Stimulated activated CD4-positive, alpha-beta T cell treated with anti-CD3 and anti-CD28 coated beads, Interleukin-2, amount 100 ng/mL, for 48 hours (primary cell): Measurements from ENCODE around the gene TNPO2.

Source experiments
- DNase-seq, 2 donors: peaks; one replicate each; pipeline ENCODE4 v3.0.0-alpha.2; 2020

TNPO2 gene

GRCh38 chr19:12723641-12724426, at the start of gene TNPO2:
TNPO2 (minus strand) TSS chr19:12723932; CDS start chr19:12720977, 2,955 bp downstream.
- peak; percentile 62 to 65 for DNase-seq

- no peak for DNase-seq
These were observed 48.6 kb upstream of the TNPO2 start for GRCh38 chr19:12772323-12772722.

GRCh38 chr19:12770922-12771321, 47.2 kb upstream of the TNPO2 start:
- no peak for DNase-seq

- peak; percentile 33 to 48 for DNase-seq
These were observed 46.0 kb upstream of the TNPO2 start for GRCh38 chr19:12769689-12770088.

GRCh38 chr19:12767666-12768065, 43.9 kb upstream of the TNPO2 start:
- no peak for DNase-seq

GRCh38 chr19:12767150-12767549, 43.4 kb upstream of the TNPO2 start:
- no peak for DNase-seq

- DNase-seq: peak in 1 of 2 donors; percentile 92
These were observed 42.4 kb upstream of the TNPO2 start for GRCh38 chr19:12766051-12766521.

- no peak for DNase-seq
These were observed 41.0 kb upstream of the TNPO2 start for GRCh38 chr19:12764698-12765097.

- DNase-seq: no peak
These were observed 39.4 kb upstream of the TNPO2 start for GRCh38 chr19:12763100-12763499.

GRCh38 chr19:12759686-12760085, 36.0 kb upstream of the TNPO2 start:
- no peak for DNase-seq

GRCh38 chr19:12757544-12758274, 34.0 kb upstream of the TNPO2 start:
- peak; percentile 71 to 78 for DNase-seq

GRCh38 chr19:12756150-12756883, 32.6 kb upstream of the TNPO2 start:
- DNase-seq: no peak

GRCh38 chr19:12754465-12755196, 30.9 kb upstream of the TNPO2 start:
- DNase-seq: no peak

GRCh38 chr19:12752056-12752781, 28.5 kb upstream of the TNPO2 start:
- DNase-seq: no peak

- no peak for DNase-seq
These were observed 27.9 kb upstream of the TNPO2 start, which contains the start of gene BEST2 for GRCh38 chr19:12751635-12752034. BEST2 (plus strand) TSS chr19:12751791; CDS start chr19:12752593, 802 bp downstream.

GRCh38 chr19:12750851-12751250, 27.1 kb upstream of the TNPO2 start:
- DNase-seq: no peak

- DNase-seq: no peak
These were observed 26.3 kb upstream of the TNPO2 start for GRCh38 chr19:12749938-12750521.

- no peak for DNase-seq
These were observed 24.8 kb upstream of the TNPO2 start for GRCh38 chr19:12748489-12748888.

- DNase-seq: no peak
These were observed 21.6 kb upstream of the TNPO2 start for GRCh38 chr19:12745166-12745897.

GRCh38 chr19:12737835-12738351, 14.2 kb upstream of the TNPO2 start:
- DNase-seq: no peak
